AG10803 (cell line): ENCODE results near the gene SGPL1.
A peak's percentile ranks its signal among the peaks of the same experiment; 100 is the strongest.
"Not testable (repeated sequence)": the region's sequence is repeated elsewhere in the genome, so short reads cannot be mapped to it uniquely, and the experiment has no call there.

ENCODE experiments used
- DNase-seq: peaks from one replicate; pipeline ENCODE4 v3.0.0; 2010; ENCODE audit warnings: low read depth
- H3K4me3 ChIP-seq: 2 replicates; pipeline ENCODE4 v1.5.1; 2011; ENCODE audit warnings: mild to moderate bottlenecking, low read length, control low read depth
- TF ChIP-seq, protein P1 (sequence below): conservative IDR thresholded peaks from 2 replicates; pipeline ENCODE4 v1.5.1; 2011; ENCODE audit warnings: mild to moderate bottlenecking, low read length, control low read depth, inconsistent platforms

Gene SGPL1

DNA sequence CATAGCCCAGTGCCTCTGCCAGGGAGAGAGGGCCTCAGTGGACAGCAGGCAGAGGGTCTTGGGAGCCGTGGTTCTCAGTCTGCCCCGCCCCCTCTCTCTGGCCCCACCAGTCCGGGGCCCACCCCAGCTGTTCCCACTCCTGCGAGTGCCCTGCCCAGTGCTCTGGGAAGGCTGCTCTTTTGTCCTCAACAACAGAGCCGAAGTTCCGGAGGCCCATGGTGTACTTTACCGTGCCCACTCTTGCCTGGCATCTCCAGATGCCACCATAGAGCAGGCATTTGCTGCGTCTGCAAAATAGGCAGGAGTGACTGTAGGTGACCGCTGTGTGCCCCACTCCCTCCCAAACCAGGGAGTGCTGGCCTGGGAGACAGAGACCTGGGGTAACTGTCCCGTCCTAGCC is 101.9 kb downstream of the SGPL1 start:
- TF ChIP-seq, protein P1, sequence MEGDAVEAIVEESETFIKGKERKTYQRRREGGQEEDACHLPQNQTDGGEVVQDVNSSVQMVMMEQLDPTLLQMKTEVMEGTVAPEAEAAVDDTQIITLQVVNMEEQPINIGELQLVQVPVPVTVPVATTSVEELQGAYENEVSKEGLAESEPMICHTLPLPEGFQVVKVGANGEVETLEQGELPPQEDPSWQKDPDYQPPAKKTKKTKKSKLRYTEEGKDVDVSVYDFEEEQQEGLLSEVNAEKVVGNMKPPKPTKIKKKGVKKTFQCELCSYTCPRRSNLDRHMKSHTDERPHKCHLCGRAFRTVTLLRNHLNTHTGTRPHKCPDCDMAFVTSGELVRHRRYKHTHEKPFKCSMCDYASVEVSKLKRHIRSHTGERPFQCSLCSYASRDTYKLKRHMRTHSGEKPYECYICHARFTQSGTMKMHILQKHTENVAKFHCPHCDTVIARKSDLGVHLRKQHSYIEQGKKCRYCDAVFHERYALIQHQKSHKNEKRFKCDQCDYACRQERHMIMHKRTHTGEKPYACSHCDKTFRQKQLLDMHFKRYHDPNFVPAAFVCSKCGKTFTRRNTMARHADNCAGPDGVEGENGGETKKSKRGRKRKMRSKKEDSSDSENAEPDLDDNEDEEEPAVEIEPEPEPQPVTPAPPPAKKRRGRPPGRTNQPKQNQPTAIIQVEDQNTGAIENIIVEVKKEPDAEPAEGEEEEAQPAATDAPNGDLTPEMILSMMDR, result no peak
- no peak for DNase-seq
- H3K4me3 ChIP-seq, result no peak overlapping the region

DNA sequence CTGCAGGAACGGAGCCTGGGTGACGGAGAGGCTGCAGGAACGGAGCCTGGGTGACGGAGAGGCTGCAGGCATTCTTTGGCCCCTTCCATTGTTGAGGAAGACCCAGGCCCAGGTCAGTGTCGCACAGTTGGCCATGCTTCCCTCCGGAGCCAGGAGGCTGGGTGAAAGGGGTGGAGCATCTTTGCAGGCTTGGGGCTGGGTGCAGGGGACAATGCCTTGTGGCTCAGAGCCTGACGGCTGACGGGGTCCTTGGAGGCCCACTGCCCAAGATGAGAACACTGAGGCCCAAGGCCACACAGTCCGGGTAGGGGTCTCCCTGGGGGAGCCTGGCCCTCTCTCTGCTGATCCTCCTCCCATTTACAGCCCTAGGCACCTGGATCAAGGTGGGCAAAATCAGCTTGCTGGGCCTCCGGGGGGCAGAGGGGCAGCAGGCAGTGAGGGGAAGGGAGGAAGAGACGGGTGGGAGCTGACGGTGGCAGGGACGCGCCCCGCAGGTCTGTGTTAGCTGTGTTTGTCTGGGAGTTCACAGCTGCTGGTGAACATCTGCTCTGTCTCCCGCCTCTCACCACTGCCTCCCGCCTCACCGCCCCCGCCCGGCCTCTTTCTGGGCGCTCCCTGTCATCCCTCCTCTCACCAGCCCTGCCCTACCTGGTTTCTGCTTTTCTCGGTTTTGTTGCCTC is 103.2 kb downstream of the SGPL1 start:
- no peak overlapping the region for H3K4me3 ChIP-seq
- TF ChIP-seq, protein P1, result no peak
- no peak for DNase-seq

DNA sequence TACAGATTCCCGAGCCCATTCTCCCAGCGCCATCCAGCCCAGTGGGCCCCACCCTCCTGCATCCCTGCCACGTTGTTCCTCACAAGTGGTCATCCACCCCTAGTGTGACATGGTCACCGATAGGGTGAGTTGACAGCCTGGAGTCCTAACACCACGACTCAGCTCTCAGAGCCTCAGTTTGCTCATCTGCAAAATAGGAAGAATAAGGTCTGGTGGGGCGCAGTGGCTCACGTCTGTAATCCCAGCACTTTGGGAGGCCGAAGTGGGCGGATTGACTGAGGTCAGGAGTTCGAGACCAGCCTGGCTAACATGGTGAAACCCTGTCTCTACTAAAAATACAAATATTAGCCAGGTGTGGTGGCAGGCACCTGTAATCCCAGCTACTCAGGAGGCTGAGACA is 104.2 kb downstream of the SGPL1 start:
- DNase-seq, H3K4me3 ChIP-seq: not testable (repeated sequence)

DNA sequence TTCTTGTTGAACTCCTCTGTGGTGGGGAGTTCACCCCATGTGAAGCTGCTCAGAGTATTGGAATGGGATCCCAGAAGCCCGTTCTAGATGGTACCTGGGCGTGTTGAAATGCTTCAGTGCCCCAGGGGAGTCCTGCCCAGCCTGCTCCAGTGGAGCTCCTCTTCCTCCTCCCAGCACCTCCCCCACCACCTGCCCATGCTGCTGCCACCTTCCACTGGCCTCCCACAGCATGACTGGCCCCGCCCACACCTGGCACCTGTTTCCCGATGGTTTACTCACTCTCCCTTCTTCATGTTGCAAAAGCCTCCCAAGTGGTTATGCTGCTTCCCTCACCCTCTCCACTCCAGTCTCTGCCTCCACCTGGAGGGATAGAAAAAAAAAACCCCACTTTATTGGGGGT is 104.8 kb downstream of the SGPL1 start:
- no peak for DNase-seq
- TF ChIP-seq, protein P1, result no peak
- H3K4me3 ChIP-seq, result no peak overlapping the region

DNA sequence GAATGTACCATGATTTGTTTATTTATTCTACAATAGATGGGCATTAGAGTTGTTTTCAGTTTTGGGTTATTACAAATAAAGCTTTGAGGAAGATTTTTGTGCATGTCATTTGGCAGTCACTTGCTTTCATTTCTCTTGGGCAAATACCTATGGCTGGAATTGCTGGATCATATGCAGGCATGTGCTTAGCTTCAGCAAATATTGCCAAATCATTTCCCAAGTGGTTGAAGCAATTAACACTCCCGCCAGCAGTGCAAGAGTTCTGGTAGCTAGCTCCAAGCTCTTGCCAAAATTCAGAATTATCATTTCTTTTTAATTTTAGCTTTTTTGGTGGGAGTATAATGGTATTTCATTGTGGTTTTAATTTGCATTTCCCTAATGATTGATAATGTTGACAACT is 105.5 kb downstream of the SGPL1 start:
- no peak overlapping the region for H3K4me3 ChIP-seq
- TF ChIP-seq, protein P1, result no peak
- peak; percentile 16 for DNase-seq

DNA sequence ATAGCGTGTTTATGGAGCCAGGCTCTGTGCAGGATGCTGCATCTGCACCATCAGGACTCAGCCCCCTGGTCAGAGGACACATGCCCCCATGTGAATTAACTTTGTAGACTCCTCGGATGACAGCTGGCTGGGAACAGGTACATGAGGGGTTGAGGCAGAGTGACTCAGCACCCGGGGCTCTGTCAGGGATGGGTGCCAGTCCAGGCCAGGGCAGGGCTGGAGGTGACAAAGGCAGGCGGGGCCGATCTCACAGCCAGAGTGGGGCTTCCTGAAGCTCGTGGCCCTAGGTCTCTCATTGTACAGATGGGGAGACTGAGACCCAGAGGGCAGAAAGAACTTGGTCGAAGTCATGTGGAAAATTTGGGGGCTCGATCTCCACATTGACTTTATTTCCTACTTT is 107.9 kb downstream of the SGPL1 start:
- TF ChIP-seq, protein P1, result no peak
- no peak for DNase-seq
- H3K4me3 ChIP-seq, result no peak overlapping the region

DNA sequence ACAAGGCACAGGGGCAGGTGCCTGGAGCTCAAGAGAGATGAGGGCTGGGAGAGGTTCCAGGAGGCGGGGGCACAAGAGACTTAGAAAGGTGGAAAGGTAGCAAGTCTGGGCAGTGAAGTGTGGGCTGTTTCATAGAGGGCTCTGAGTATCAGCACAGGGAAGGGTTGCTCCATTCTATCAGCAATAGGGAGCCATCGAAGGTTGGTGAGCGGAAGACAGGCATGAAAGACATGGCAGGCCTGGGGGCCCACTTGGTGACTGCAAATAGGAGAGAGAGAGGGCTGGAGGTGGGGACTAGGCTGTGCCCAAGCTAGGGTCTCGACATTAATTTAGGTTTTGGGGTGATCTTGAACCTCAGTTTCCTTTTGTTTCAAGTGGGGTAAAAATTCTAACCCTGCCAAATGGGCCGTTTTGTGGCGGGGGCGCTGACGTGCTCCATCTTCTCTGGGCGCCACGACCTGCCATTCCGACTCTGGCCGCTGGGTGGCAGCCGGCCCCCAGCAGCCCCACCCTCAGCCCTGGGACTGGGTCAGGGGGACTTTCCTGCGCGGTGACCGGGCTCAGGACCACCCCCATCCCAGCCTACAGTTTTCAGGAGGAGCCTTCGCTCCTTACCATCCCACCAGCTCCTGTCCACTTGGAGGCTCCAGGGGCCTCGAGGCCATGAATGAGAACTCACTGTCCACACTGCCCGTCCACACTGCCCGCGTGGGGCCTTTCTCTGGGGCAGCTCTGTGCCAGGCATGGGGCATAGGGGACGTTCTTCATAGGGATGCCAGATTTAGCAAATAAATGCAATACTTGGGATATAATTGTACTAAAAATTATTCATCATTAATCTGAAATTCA is 109.9 kb downstream of the SGPL1 start:
- DNase-seq, result no peak
- TF ChIP-seq, protein P1, result peak; percentile 77
- H3K4me3 ChIP-seq, result no peak overlapping the region
